MM.1S (cell line): ENCODE results near the gene MOGAT1.

Source experiments
- DNase-seq: peaks from one replicate; pipeline ENCODE4 v3.0.0-alpha.2; 2015
- H2AFZ ChIP-seq: fragments of 300-600 bp; sonication (generic); 2 replicates; pipeline ENCODE4 v1.6.0; 2016; ENCODE audit warnings: antibody characterized with exemption, low read length
- H3F3A ChIP-seq: fragments of 300-600 bp; sonication (generic); 2 replicates; pipeline ENCODE4 v1.6.1; 2016; ENCODE audit warnings: mild to moderate bottlenecking, antibody characterized with exemption, low read length, moderate library complexity, mixed read lengths; ENCODE audit not compliant: insufficient read depth
- H3K27ac ChIP-seq: fragments of 300-600 bp; sonication (generic); 2 replicates; pipeline ENCODE4 v1.5.1; 2016; ENCODE audit warnings: mild to moderate bottlenecking, low read length
- H3K27me3 ChIP-seq: fragments of 300-600 bp; sonication (generic); replicated peaks from 2 replicates; pipeline ENCODE4 v1.6.0; 2016; ENCODE audit warnings: low read length; ENCODE audit not compliant: insufficient read depth
- H3K36me3 ChIP-seq: fragments of 300-600 bp; sonication (generic); replicated peaks from 2 replicates; pipeline ENCODE4 v1.6.1; 2016; ENCODE audit warnings: mild to moderate bottlenecking, low read length, mixed read lengths; ENCODE audit not compliant: insufficient read depth
- H3K4me1 ChIP-seq: fragments of 300-600 bp; sonication (generic); 2 replicates; pipeline ENCODE4 v1.6.1; 2016; ENCODE audit warnings: low read length, mixed read lengths
- H3K4me2 ChIP-seq: fragments of 300-600 bp; sonication (generic); 2 replicates; pipeline ENCODE4 v1.6.0; 2016; ENCODE audit warnings: low read depth, low read length
- H3K4me3 ChIP-seq: fragments of 300-600 bp; sonication (generic); 2 replicates; pipeline ENCODE4 v1.5.1; 2016; ENCODE audit warnings: low read length, mixed read lengths
- H3K79me2 ChIP-seq: fragments of 300-600 bp; sonication (generic); 2 replicates; pipeline ENCODE4 v1.6.1; 2016; ENCODE audit warnings: mixed run types, low read length, mixed read lengths
- H3K9ac ChIP-seq: fragments of 300-600 bp; sonication (generic); 2 replicates; pipeline ENCODE4 v1.6.1; 2016; ENCODE audit warnings: low read length, mixed read lengths
- H3K9me2 ChIP-seq: fragments of 300-600 bp; sonication (generic); replicated peaks from 2 replicates; pipeline ENCODE4 v1.6.1; 2016; ENCODE audit warnings: mild to moderate bottlenecking, low read length, mixed read lengths; ENCODE audit not compliant: insufficient read depth
- H3K9me3 ChIP-seq: fragments of 300-600 bp; sonication (generic); replicated peaks from 2 replicates; pipeline ENCODE4 v1.6.1; 2016; ENCODE audit warnings: mild to moderate bottlenecking, low read length, mixed read lengths; ENCODE audit not compliant: insufficient read depth
- H4K20me1 ChIP-seq: fragments of 300-600 bp; sonication (generic); 2 replicates; pipeline ENCODE4 v1.6.1; 2016; ENCODE audit warnings: mild to moderate bottlenecking, low read length, moderate library complexity, mixed read lengths; ENCODE audit not compliant: insufficient read depth
- CTCF ChIP-seq: fragments of 300-600 bp; sonication (generic); IDR thresholded peaks from 2 replicates; pipeline ENCODE4 v1.5.1; 2016; ENCODE audit warnings: antibody characterized with exemption, low read length, mixed read lengths
- EZH2 ChIP-seq: fragments of 300-600 bp; sonication (generic); optimal IDR thresholded peaks from 2 replicates; pipeline ENCODE3; 2017; ENCODE audit warnings: low read depth, mild to moderate bottlenecking, antibody characterized with exemption, low read length, mixed read lengths
- EZH2phosphoT487 ChIP-seq: fragments of 300-600 bp; sonication (generic); IDR thresholded peaks from 2 replicates; pipeline ENCODE4 v1.6.1; 2018; ENCODE audit warnings: antibody characterized with exemption, low read length

The MOGAT1 gene

GRCh38 chr2:222698276-222698675 lies 26.8 kb downstream of the MOGAT1 start:
- Histone ChIP-seq H3F3A (no peaks in the 10 kb centered on the region), H3K4me2 (no peak overlapping the region), H4K20me1 (no peaks in the 10 kb centered on the region), H3K79me2 (no peaks in the 10 kb centered on the region), H3K27me3 (no peaks in the 10 kb centered on the region), H3K4me3 (no peak overlapping the region), H2AFZ (no peak overlapping the region), H3K9me3 (no peaks in the 10 kb centered on the region), H3K36me3 (no peaks in the 10 kb centered on the region), H3K9ac (no peak overlapping the region), H3K27ac (no peak overlapping the region), H3K9me2 (no peaks in the 10 kb centered on the region), H3K4me1 (no peaks in the 10 kb centered on the region)
- TF ChIP-seq CTCF (no peak), EZH2phosphoT487 (no peak), EZH2 (no peak)
- no peak for DNase-seq

- H3K27me3 ChIP-seq: no peaks in the 10 kb centered on the region
- H3K9me3 ChIP-seq: no peaks in the 10 kb centered on the region
- no peaks in the 10 kb centered on the region for H3K79me2 ChIP-seq
- no peak overlapping the region for H3K27ac ChIP-seq
- H3K4me3 ChIP-seq: no peak overlapping the region
- TF ChIP-seq EZH2: no peak
- TF ChIP-seq EZH2phosphoT487: no peak
- TF ChIP-seq CTCF: no peak
- no peak overlapping the region for H2AFZ ChIP-seq
- H4K20me1 ChIP-seq: no peaks in the 10 kb centered on the region
- H3K4me2 ChIP-seq: no peak overlapping the region
- no peaks in the 10 kb centered on the region for H3K36me3 ChIP-seq
- H3K9ac ChIP-seq: no peak overlapping the region
- no peak for DNase-seq
- no peaks in the 10 kb centered on the region for H3K9me2 ChIP-seq
- H3F3A ChIP-seq: no peaks in the 10 kb centered on the region
- no peaks in the 10 kb centered on the region for H3K4me1 ChIP-seq
Observed at GRCh38 chr2:222701233-222701632, 29.8 kb downstream of the MOGAT1 start.

- Histone ChIP-seq H3K27me3 (no peaks in the 10 kb centered on the region), H3K9me2 (no peaks in the 10 kb centered on the region), H3K4me2 (no peak overlapping the region), H3K36me3 (no peaks in the 10 kb centered on the region), H4K20me1 (no peaks in the 10 kb centered on the region), H3K27ac (no peak overlapping the region), H3K4me1 (no peaks in the 10 kb centered on the region), H3K4me3 (no peak overlapping the region), H3K9ac (no peak overlapping the region), H3K9me3 (no peaks in the 10 kb centered on the region), H2AFZ (no peak overlapping the region), H3K79me2 (no peaks in the 10 kb centered on the region), H3F3A (no peaks in the 10 kb centered on the region)
- TF ChIP-seq EZH2phosphoT487 (no peak), CTCF (no peak), EZH2 (no peak)
- no peak for DNase-seq
Observed at GRCh38 chr2:222701721-222702131, 30.3 kb downstream of the MOGAT1 start.

GRCh38 chr2:222703091-222703490 lies 31.6 kb downstream of the MOGAT1 start:
- Histone ChIP-seq H3F3A (no peaks in the 10 kb centered on the region), H3K36me3 (no peaks in the 10 kb centered on the region), H3K27me3 (no peaks in the 10 kb centered on the region), H3K27ac (no peak overlapping the region), H3K9ac (no peak overlapping the region), H3K4me1 (no peaks in the 10 kb centered on the region), H3K9me2 (no peaks in the 10 kb centered on the region), H4K20me1 (no peaks in the 10 kb centered on the region), H3K4me2 (no peak overlapping the region), H3K9me3 (no peaks in the 10 kb centered on the region), H3K79me2 (no peaks in the 10 kb centered on the region), H3K4me3 (no peak overlapping the region), H2AFZ (no peak overlapping the region)
- DNase-seq: no peak
- TF ChIP-seq EZH2phosphoT487: no peak
